HG02884 (cell line): ENCODE results near the gene LRRC58.
A peak's percentile ranks its signal among the peaks of the same experiment; 100 is the strongest.
"Not testable (repeated sequence)": the region's sequence is repeated elsewhere in the genome, so short reads cannot be mapped to it uniquely, and the experiment has no call there.

Experiments
- ATAC-seq: cut with Tn5 transposase; IDR thresholded peaks from one replicate; pipeline ENCODE4 v1.9.1; 2021; ENCODE audit warnings: mild to moderate bottlenecking, moderate library complexity; ENCODE audit not compliant: unreplicated experiment

Gene LRRC58

DNA sequence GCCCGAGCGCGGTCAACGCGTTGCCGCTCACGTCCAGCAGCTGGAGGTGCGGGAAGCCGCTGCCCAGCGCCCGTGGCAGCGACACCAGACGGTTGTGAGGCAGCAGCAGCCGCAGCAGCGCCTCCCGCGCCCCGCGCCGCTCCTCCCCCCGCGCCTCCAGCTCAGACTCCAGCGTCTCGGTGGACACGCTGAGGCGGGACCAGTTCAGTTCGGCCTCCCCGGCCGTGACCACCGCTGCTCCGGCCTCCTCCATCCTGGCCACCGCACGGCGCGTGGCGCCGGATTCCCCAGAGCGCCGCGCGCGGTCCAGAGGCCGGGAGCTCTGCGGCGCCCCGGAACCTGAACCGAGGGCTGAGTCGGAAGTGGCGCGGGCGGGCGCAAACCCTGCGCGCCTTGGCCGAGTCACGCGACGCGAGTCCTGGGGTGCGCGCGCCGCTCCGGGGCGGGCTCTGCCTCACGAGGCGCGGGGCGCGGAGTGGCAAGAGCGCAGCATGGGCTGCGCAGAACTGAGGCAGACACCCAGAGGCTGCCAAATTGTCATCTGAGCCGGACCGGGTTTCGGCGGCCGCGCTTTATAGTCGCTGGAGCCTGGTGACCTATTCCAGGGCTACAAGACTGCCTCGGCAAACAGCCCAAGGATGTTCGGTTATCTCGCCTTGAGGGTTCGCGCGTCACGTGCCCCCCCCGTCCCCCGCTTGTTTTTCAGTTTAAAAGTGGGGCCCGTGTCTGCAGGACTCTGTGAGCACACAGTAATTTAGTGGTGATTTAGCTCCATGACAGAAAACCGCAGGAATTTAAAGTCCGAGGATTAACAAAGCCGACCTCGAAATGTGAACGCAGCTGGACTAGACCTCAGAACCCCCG lies at the start of gene LRRC58:
TSS of gene LRRC58 (minus strand) at position 364 of the 864 bp plus-strand sequence. CDS start at position 253, 111 bp downstream.
- ATAC-seq, result peak; percentile 75

DNA sequence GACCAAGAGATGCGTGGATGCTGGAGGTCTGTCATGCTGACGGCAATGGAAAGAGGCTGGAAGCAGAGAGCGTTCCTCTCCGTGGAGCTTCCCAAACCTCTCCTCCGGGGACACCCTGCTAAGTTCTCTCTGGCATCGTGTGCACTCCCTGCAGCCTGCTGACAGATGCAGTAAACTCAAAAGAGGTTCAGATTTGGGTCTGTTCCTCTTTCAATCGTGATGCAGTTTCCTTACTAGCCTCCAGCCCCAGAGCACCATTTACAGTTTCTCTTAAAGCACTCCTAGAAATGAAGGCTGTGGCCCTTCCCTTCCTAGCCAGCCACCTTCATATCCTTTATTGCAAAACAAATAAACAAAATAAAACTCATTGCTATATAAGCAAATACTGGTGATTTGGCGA lies 47.3 kb upstream of the LRRC58 start:
- ATAC-seq, result no peak

DNA sequence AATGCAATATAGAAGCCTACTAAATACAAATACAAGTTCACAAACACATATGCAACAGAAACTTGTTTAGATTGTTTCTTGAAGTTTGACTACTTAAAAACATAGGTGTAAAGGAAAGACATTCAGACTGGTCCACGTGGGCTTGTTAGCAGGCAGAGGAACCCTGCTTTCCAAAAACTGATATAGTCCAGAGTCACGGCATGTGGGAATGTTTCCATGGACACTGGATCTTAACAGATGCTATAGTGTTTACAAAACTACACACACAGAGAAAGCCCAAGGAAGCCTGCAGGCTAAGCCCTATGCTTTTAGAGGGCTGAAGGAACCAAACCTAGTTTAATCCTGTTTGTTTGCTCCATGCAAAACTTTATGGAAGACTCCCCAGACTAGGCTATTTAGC lies 45.2 kb upstream of the LRRC58 start:
- no peak for ATAC-seq

DNA sequence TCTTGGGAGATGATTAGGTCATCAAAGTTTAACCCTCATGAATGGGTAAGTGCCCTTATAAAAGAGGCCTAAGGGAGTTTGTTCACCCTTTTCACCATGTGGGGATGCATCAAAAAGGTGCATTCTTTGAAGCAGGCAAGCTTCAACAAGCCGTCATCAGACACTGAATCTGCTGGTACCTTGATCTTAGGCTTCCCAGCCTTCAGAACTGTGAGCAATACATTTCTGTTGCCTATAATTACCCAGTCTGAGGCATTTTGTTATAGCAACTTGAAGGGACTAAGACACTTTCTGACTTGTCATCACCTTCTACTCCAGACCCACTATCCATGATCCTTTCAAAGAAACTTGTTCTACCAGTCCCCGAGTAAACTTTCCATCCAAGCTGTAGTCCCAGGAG lies 44.6 kb upstream of the LRRC58 start:
- no peak for ATAC-seq

DNA sequence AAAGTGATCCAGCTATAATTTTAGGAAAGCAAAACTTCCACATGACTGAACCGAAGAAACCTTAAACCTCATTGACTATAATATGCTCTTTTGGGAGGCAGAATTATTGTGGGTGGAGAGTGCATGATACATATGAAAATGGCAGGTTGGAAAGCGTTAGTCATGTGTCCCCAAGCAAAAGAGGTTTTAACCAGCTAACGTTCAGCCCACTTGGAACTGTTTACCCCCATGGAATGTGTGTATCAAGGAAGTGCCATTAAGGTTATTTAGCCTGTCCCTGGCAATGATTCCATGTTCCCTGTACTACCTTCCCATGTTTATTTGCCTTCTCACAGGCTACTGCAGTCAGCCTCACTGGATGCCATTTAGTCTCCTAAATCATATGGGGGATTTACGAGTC lies 44.1 kb upstream of the LRRC58 start:
- ATAC-seq, result no peak

DNA sequence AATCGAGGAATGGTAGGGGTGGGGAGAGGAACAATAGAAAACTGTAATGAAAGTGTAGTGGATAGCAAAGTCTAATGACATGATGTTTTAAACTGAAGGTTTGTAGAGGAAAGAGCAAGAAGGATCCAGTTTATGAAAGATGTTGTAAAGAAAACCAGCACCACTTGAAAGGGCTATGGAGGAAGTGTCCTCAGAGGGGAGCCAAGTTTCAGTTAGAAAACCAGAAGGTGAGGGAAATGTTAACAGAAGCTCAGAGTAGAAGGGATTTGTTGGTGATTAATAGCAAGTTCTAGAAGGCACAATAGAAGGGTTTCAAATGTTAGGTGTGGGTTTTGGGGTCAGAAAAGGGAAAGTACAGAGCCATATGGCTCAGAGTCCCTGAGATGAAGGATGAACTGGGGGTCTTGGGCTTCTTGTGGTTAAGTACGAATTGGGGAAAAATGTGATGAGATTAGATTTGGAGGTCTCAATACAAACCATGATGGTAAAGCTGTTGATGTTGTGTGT lies 33.8 kb upstream of the LRRC58 start:
- ATAC-seq, result no peak

DNA sequence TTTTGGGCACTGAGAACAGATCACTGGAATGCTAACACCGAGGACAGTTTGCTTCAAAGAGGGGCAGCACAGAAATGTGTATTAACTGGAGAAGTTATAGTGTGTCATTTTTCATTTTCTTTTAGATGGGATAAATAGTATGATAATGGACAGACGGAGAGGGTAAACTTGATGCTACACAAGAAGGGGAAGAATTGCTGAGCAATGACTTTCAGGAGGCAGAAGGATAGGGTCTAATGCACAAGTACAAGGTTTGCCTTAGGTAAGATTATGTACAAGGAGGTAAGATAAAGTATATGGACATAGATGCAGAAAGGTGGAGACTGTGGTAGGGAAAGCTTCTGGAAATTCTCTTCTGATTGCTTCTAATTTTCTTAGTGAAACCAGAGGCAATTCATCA lies 32.3 kb upstream of the LRRC58 start:
- no peak for ATAC-seq

DNA sequence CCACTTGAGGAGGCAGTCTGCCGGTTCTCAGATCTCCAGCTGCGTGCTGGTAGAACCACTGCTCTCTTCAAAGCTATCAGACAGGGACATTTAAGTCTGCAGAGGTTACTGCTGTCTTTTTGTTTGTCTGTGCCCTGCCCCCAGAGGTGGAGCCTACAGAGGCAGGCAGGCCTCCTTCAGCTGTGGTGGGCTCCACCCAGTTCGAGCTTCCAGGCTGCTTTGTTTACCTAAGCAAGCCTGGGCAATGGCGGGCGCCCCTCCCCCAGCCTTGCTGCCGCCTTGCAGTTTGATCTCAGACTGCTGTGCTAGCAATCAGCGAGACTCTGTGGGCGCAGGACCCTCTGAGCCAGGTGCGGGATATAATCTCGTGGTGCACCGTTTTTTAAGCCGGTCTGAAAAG lies 28.8 kb upstream of the LRRC58 start:
- ATAC-seq, result not testable (repeated sequence)

DNA sequence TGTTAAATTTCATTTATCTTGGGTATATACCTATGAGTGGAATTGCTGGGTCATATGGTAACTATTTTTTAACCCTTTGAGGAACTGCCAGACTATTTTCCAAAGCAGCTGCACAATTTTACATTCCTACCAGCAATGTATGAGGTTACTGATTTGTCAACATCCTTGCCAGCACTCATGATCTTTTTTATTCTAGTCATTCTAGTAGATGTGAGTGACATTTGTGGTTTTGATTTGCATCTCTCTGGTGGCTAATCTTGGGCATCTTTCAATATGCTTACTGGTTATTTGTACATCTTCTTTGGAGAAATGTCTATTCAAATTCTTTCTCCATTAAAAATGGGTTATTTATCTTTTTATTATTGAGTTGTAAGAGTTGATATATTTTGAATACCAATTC lies 21.3 kb upstream of the LRRC58 start:
- no peak for ATAC-seq

DNA sequence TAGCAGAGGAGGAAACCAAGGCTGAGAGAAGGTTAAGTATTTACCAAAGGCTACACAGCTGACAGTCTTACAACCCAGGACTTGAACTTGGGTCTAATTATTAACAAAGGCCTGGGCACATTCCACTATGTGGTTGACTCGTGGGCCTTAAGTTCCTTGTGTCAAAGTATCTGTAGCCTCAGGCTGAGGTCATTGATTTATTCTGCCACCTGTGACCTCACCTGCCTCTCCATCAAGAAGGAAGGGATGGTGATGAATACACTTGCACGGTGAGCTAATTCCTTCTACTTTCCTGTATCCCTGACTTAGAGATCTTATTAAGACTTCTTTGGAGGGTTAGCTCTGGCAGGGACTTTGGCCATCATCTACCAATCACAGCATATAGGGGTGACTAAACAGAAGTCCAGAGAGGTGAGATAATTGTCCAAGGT lies 19.9 kb upstream of the LRRC58 start:
- no peak for ATAC-seq

DNA sequence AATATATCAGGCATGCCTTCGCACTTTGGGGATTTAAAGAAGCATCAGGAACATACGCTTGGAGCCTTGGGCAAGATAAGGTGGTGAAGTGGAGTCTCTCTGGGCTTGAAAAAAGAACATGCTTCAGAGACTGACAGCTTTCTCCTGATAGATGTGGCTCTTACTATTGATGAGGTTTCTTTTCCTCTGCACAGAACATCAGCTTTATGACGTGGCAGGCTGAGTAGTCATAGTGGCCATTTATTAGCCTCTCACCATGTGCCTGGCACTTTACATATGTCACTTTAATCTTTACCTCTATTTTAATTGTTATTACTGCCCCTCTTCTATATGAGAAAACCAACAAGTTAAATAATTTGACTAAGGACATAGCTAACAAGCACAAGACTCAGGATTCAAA lies 19.0 kb upstream of the LRRC58 start:
- ATAC-seq, result no peak

DNA sequence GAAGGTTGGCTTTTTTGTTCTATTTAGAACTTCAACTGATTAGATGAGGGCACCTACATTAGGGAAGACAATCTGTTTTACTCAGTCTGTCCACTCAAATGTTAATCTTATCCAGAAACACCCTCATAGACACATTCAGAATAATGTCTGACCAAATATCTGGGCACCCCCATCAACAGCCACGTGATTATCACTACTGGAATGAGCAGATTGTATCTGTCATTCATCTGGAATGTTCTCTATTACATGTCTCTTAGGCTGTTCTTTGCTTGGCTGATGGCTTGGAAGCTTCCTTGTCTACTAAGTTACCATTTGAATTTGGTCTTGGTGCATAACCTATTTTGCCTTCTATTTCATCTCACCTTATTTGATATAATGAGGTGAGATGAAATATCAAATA lies 15.7 kb upstream of the LRRC58 start:
- no peak for ATAC-seq

DNA sequence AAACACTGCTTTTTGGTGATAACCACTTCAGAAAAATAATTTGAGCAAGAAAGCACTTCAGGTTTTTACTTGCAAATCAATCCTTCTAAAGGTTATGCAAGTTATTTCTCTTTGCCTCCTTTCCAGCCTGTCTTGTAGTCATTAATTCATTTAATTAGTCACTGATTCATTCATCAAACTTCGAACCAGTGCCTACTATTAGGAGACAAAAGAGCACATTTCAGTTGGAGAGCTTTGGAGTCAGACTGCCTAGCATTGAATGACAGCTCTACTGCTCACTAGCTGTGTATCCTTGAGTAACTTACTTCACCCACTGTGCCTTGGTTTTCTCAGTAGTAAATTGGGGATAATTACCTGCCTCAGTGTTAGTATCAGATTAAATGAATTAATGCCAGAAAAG lies 14.9 kb upstream of the LRRC58 start:
- ATAC-seq, result no peak

DNA sequence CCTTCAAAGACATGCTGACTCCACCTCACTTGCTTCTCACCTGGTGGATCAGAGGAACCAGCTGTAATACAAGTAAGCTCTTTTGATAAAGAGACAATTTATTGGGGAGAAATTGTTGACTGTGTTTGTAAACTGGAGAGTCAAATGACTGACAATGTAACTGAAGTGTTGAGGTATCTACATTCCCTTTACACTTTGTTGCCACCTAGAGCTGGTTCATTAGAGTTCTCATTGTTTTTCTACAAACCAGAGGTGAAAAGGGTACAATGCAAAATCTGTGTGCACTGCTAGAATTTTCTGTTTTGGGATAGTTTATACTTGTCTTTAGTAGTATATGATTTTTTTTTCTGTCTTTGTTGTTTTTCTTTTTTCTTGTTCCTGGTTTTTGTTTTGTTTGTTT lies 8.7 kb upstream of the LRRC58 start:
- ATAC-seq, result no peak

DNA sequence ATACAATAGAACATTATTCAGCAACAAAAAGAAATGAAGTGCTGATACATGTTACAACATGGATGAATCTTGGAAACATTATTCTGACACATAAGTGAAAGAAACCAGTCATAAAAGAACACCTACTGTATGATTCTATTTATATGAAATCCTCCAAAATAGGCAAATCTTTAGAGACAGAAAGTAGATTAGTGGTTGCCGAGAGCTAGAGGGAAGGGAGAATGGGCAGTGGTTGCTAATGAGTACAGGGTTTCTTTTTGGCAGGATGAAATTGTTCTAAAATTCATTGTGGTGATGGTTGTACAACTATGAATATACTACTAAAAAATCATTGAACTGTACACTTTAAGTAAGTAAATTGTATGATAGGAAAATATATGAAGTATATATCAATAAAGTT lies 6.3 kb upstream of the LRRC58 start:
- ATAC-seq, result no peak

DNA sequence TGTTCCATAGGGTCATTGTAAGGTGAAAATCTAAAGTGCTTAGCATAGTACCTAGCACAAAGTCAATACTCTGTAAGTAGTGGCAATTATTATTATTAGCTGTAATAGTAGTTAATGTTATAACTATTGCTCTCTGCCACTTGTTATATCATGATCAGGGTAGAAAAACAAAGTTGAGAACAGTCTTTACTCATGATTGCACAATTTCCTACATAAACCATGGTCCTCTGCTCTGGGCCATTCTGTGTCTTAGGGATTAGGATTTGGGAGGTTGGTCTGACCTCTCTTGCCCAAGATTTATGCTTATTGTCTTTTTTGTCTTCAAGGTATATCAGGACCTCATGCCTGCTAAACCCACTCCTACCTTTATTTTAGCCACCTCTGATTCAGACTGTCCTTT lies 4.3 kb upstream of the LRRC58 start:
- ATAC-seq, result no peak

DNA sequence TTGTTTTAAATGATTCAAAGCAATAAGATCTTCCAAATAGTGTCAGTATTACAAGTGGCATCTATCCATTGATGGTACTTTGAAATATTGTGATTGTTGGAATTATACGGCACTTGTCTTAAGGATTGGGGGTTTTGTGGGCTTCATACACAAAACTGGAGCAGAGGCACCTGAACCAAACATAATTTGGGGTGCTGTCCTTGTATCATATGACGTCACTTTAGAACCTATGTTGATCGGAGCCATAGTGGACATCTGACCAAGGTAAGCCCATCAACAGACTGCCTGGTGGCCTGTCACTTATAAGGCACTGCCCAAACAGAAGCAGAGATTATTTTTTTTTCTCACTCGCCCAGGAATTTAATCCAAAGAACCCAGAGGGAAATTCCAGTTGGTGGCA lies 2.9 kb upstream of the LRRC58 start:
- ATAC-seq, result no peak

DNA sequence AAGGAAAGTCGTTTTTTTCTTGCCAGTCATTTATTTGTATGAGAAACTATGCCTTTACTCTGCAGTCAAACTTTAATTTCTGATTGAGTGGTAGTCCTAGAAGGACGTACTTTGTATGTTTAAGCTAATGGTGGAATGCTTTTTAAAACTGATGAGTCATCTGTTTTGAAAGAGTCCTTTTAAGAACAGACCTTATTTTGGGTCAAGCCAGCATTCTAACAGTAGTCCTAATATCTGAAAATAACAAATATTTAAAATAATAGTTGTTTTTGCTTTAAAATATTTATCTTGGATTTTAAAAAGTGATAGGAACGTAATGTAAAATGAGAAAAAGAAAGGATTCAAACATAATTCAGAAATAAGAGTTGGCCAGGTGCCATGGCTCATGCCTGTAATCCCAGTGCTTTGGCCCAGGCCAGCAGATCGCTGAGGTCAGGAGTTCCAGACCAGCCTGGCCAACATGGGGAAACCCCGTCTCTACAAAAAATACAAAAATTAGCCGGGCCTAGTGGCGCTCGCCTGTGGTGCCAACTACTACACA lies 1.3 kb upstream of the LRRC58 start:
- no peak for ATAC-seq

DNA sequence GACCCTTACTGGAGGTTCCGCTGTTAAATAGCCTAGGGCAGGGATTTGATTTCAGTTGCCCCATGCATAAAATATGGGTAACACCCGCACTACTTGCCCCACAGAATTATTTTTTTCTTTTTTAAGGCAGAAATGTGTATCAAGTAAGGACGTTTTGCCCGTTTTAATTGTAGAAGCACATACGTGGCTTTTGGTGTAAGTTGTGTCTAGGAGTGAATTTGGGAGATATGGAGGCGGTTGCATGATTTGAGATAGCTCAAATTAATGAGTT lies 636 bp upstream of the LRRC58 start:
- ATAC-seq, result no peak

DNA sequence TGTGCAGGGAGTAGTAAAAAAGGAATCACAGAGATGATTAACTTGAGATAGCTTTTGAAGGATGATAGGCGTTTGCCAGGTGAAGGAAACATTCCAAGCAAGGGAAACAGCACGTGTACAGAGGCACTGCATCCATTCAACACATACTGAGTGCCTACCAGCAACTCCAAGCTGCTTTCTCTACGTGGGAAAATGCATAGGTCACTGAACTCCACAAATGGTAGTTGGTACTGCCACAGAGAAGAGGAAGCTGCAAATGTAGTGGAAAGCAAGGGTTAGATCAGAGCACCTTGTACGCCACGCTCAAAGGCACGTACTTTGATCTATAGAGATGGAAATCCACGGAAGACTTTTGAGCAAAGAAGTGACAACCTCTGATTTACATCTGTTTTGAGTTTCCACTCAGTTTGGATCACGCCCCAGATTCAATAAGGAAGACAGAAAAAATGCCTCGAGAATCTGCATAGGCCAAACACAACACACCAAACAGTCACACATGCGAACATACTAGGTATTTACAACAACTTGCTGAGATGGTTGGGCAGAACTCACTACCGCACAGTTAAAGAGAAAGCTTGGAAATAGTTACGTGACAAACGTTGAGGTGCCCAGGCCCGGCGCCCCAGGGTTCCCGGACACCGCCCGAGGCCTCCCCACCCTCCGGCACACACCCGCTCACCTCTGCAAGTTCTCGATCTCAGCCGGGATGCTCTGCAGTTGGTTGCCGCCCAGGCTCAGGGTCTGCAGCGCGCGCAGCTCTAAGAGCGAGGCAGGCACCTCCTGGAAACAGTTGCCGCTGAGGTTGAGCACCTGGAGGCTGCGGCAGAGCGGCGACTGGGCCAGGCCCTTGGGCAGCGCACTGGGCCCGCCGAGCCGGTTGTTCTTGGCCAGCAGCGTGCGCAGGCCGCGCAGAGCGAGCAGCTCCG lies 826 bp downstream of the LRRC58 start:
- peak; percentile 35 for ATAC-seq

DNA sequence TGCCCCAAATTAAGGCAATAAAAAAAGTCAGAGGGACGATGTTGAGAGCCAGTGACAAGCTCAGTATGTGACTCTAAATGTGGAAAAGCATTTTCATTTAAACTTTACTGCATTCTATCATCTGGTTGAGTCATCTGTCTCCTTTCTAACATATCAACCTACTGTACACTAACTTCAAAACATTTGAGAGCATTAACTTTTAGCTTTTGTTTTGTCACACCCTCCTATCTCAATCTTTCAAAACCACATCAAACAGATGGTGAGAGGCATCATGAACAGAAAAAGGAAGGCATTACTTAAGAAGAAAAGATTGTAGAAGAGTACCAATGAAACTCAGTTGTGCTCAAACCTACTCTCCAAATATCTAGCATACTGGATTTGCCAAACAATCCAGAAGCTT lies 4.8 kb downstream of the LRRC58 start:
- ATAC-seq, result no peak
